ENCODE data around the gene SLC25A25. TPM values are rescaled to one million over a fixed set of nuclear protein-coding genes. Genes with fewer than 3 reads are reported as not detected.

The SLC25A25 gene
- total and polyA plus RNA-seq, 10 donors = 6.2 to 44.7 (median 23.0) TPM

DNA sequence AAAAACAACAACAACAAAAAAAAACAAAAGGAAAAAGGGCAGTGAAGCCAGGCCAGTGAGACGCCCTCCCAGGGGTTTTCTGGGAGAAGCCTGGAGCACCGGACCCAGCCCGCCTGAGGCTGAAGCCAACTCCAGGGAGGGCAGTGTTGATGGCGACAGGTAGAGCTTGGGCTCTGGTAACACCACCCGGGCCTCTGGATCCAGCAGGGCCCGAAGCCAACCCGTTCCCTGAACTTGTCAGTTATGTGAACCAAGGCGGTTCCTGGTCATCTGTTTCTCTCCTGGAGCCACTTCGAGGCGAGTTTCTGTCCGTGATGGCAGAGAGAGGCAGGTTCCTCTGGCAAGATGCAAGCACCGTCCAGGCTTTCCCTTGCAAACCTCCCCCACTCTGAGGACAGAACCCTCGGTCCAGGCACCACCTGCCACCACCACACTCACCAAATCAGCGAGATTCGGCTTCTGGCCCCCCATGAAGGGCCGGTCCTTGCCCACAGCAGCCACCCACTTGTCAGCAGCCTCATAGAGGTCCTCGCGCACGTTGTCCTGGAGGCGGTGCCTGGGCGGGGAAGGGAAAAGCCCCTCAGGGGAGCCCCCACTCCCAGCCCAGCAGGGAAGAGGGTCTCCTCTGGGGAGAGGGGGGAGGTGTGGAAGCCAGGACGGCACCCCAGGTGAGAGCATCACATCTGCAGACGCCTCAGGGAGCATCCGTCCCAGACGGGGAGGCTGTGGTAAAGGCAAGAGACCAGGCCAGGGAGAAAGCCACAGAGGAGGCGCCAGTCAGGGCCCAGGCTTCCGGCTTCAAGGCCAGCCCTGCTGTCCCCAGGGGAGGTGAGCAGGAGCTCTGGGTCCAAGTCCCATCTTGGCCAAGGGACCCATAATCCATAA lies 54.1 kb downstream of the SLC25A25 start:
- intact Hi-C loops (cut with DNase I; ENCODE audit: low total_unique reads) = no loop called here
- Histone ChIP-seq H3K4me3 (no peak overlapping the region), H3K27ac (no peak overlapping the region), H3K4me1 (peaks cover 23 to 41% (median 37%) of the 10 kb centered on the region in 6 donors), H3K36me3 (peaks cover 0 to 55% (median 47%) of the 10 kb centered on the region in 6 donors), H3K27me3 (replicated peaks in 1 of 7) (no peaks in the 10 kb centered on the region), H3K9me3 (no peaks in the 10 kb centered on the region)
- 90 to 95% (median 91%) methylated on average over 24 to 27 of the region's 27 CpGs for WGBS, 5 donors
- TF ChIP-seq, protein P1, sequence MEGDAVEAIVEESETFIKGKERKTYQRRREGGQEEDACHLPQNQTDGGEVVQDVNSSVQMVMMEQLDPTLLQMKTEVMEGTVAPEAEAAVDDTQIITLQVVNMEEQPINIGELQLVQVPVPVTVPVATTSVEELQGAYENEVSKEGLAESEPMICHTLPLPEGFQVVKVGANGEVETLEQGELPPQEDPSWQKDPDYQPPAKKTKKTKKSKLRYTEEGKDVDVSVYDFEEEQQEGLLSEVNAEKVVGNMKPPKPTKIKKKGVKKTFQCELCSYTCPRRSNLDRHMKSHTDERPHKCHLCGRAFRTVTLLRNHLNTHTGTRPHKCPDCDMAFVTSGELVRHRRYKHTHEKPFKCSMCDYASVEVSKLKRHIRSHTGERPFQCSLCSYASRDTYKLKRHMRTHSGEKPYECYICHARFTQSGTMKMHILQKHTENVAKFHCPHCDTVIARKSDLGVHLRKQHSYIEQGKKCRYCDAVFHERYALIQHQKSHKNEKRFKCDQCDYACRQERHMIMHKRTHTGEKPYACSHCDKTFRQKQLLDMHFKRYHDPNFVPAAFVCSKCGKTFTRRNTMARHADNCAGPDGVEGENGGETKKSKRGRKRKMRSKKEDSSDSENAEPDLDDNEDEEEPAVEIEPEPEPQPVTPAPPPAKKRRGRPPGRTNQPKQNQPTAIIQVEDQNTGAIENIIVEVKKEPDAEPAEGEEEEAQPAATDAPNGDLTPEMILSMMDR (IDR thresholded peaks at IDR 0.05 in 8 of 11, conservative IDR thresholded peaks at IDR 0.05 in 3 of 11) = no peak
- no peak for TF ChIP-seq POLR2AphosphoS5 (IDR thresholded peaks at IDR 0.05)
- no peak for TF ChIP-seq POLR2A (IDR thresholded peaks at IDR 0.05)
- peak; percentile 69 for DNase-seq

- peak; percentile 72 for DNase-seq
- H3K9me3 ChIP-seq = no peaks in the 10 kb centered on the region
- no peak overlapping the region for H3K27ac ChIP-seq
- peaks cover 17 to 37% (median 31%) of the 10 kb centered on the region in 6 donors for H3K4me1 ChIP-seq
- H3K27me3 ChIP-seq (replicated peaks in 1 of 7) = no peaks in the 10 kb centered on the region
- H3K36me3 ChIP-seq = peaks cover 0 to 55% (median 47%) of the 10 kb centered on the region in 6 donors
- 93 to 98% (median 95%) methylated on average over 21 to 24 of the region's 24 CpGs for WGBS, 5 donors
- intact Hi-C loops (cut with DNase I; ENCODE audit: low total_unique reads) = no loop called here
- TF ChIP-seq POLR2AphosphoS5 (IDR thresholded peaks at IDR 0.05) (no peak), POLR2A (IDR thresholded peaks at IDR 0.05) (no peak)
- TF ChIP-seq, protein P1 (IDR thresholded peaks at IDR 0.05 in 8 of 11, conservative IDR thresholded peaks at IDR 0.05 in 3 of 11) = no peak
- no peak overlapping the region for H3K4me3 ChIP-seq
Measured at GRCh38 chr9:128122809-128123175, 54.8 kb downstream of the SLC25A25 start.

DNA sequence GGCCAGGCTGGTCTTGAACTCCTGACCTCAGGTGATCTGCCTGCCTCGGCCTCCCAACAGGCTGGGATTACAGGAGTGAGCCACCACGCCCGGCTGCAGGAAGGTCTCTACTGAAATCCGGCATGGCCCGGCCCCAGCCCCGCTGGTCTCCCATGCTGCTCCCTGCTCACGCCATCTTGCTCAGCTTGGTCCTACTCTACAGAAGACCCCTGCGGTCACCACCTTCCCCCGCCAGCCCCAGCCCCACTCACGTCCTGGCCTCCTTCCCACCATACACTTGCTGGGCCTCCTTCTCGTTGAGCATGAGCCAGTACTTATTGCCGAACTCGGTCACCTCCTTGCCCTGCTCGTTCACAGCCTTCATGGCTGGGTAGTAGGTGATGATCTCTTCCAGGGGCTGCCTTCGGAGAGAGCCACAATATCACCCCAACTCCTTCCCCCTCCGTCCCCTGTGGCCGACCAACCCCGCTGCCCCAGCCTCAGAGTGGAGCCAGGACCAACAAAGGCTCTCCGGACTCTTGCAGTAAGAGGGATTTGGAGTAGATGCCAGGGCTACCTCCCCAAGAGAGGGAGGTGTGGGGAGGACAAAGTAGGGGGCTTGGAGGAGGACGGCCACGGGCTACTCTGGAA lies 55.5 kb downstream of the SLC25A25 start:
- peaks cover 14 to 31% (median 28%) of the 10 kb centered on the region in 6 donors for H3K4me1 ChIP-seq
- H3K36me3 ChIP-seq = peaks cover 0 to 55% (median 47%) of the 10 kb centered on the region in 6 donors
- H3K27ac ChIP-seq = no peak overlapping the region
- no peak overlapping the region for H3K4me3 ChIP-seq
- 89 to 97% (median 93%) methylated on average over 21 of the region's 21 CpGs for WGBS, 5 donors
- TF ChIP-seq, protein P1 (IDR thresholded peaks at IDR 0.05 in 8 of 11, conservative IDR thresholded peaks at IDR 0.05 in 3 of 11) = no peak
- no peak for TF ChIP-seq POLR2AphosphoS5 (IDR thresholded peaks at IDR 0.05)
- TF ChIP-seq POLR2A (IDR thresholded peaks at IDR 0.05) = no peak
- peak; percentile 66 for DNase-seq
- no peaks in the 10 kb centered on the region for H3K9me3 ChIP-seq
- intact Hi-C loops (cut with DNase I; ENCODE audit: low total_unique reads) = no loop called here
- H3K27me3 ChIP-seq (replicated peaks in 1 of 7) = no peaks in the 10 kb centered on the region

DNA sequence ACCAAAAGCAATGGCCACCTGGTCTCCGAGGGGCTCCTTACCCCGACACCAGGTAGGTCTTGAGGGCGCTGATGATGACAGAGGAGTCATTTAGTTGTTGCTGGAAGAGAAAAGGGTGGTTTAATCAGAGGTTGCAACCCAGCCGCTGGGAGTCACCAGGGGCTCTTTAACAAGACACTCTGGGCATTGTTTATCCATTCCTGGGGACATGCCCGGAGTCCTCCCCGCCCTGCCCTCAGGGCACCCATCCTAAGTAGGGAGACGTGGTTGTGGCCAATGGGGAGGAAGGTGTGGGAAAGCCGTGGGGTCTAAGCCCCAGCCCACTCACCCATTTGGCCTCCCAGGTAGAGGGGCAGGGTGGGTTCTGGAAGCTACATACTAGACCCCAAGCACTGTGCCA lies 56.4 kb downstream of the SLC25A25 start:
- peak; percentile 58 for DNase-seq

More for the DNA sequence above, 56.4 kb downstream of the SLC25A25 start:
- Histone ChIP-seq H3K4me1 (peaks cover 21 to 40% (median 37%) of the 10 kb centered on the region in 6 donors), H3K9me3 (no peaks in the 10 kb centered on the region), H3K27ac (peak overlapping the region in 1 of 8 donors; percentile 60), H3K27me3 (replicated peaks in 1 of 7) (no peaks in the 10 kb centered on the region), H3K4me3 (no peak overlapping the region), H3K36me3 (peaks cover 0 to 55% (median 47%) of the 10 kb centered on the region in 6 donors)
- 87 to 94% (median 92%) methylated on average over 7 to 8 of the region's 8 CpGs for WGBS, 5 donors
- intact Hi-C loops (cut with DNase I; ENCODE audit: low total_unique reads) = no loop called here
- TF ChIP-seq, protein P1 (IDR thresholded peaks at IDR 0.05 in 8 of 11, conservative IDR thresholded peaks at IDR 0.05 in 3 of 11) = no peak
- no peak for TF ChIP-seq POLR2AphosphoS5 (IDR thresholded peaks at IDR 0.05)
- TF ChIP-seq POLR2A (IDR thresholded peaks at IDR 0.05) = no peak
